22Rv1 (cell line): ENCODE results near the gene TNNC2.

Source experiments
- ZFX ChIP-seq: fragments of 450-650 bp; IDR thresholded peaks from 2 replicates; pipeline ENCODE4 v1.6.1; 2017; ENCODE audit warnings: antibody characterized with exemption, borderline replicate concordance
- TF ChIP-seq, protein P1 (sequence below): fragments of 450-650 bp; IDR thresholded peaks from 2 replicates; pipeline ENCODE4 v1.5.1; 2017; ENCODE audit warnings: mild to moderate bottlenecking

DNA sequence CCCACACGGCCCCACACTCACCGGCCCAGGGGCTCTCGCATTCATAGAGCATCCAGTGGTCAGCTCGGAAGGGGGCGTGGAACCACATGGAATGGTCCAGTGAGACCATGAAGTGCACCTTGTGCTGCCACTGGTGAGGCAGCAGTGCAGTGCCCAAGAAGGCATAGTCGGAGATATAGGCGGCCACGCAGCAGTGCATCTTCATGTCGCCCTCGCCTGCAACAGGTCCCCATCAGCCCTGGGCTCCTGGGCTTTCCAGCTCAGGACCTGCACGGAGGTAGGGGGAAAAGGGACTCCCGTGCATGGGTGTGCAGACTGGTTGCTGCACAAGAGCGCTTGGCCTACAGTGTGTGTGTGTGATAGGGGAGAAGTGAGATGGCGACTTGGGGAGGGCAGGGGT is 16.4 kb upstream of the TNNC2 start:
- TF ChIP-seq, protein P1, sequence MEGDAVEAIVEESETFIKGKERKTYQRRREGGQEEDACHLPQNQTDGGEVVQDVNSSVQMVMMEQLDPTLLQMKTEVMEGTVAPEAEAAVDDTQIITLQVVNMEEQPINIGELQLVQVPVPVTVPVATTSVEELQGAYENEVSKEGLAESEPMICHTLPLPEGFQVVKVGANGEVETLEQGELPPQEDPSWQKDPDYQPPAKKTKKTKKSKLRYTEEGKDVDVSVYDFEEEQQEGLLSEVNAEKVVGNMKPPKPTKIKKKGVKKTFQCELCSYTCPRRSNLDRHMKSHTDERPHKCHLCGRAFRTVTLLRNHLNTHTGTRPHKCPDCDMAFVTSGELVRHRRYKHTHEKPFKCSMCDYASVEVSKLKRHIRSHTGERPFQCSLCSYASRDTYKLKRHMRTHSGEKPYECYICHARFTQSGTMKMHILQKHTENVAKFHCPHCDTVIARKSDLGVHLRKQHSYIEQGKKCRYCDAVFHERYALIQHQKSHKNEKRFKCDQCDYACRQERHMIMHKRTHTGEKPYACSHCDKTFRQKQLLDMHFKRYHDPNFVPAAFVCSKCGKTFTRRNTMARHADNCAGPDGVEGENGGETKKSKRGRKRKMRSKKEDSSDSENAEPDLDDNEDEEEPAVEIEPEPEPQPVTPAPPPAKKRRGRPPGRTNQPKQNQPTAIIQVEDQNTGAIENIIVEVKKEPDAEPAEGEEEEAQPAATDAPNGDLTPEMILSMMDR = no peak
- no peak for TF ChIP-seq ZFX
